ENCODE measurements around the gene PPFIA4. TPM values are rescaled to one million over a fixed set of nuclear protein-coding genes. Genes with fewer than 3 reads are reported as not detected.

PPFIA4 gene
- total RNA-seq, 1 experiment from 2014 or later: 10.8 TPM

GRCh38 chr1:203113308-203113707 lies 87.0 kb downstream of the PPFIA4 start:
- Histone ChIP-seq H3K79me2 (ENCODE audit: insufficient read depth, low read length) (no peaks in the 10 kb centered on the region), H3K4me2 (ENCODE audit: low read length) (no peak overlapping the region), H3K9ac (ENCODE audit: low read length) (no peak overlapping the region), H3K27ac (ENCODE audit: low read depth, low read length) (no peak overlapping the region), H2AFZ (ENCODE audit: low read depth, low read length, poor library complexity, severe bottlenecking) (no peak overlapping the region), H3K9me2 (ENCODE audit: insufficient read depth) (no peaks in the 10 kb centered on the region), H3K4me3 (replicated peaks in 1 of 2; ENCODE audit: low read depth in 1 of 2, low read length in 2 of 2) (no peak overlapping the region), H4K20me1 (ENCODE audit: insufficient read depth) (no peaks in the 10 kb centered on the region), H3K9me3 (ENCODE audit: control insufficient read depth in 1 of 2, insufficient read depth in 1 of 2, low read depth in 1 of 2, low read length in 2 of 2) (no peaks in the 10 kb centered on the region), H3K36me3 (ENCODE audit: control insufficient read depth in 1 of 2, insufficient read depth in 2 of 2, low read length in 2 of 2) (no peaks in the 10 kb centered on the region), H3K4me1 (ENCODE audit: control insufficient read depth in 1 of 2, insufficient read depth in 2 of 2, low read length in 2 of 2) (peaks cover 0 to 10% of the 10 kb centered on the region in 2 experiments; a peak in 1 of 4 replicates), H3K27me3 (ENCODE audit: insufficient read depth, low read length) (peaks cover 64% of the 10 kb centered on the region)
- ChIA-PET CTCF (interaction anchor here (1.6 to 1.9 kb wide), 2 partner anchors 103 to 154 kb away, joined by 3 to 5 read pairs; no protein-coding TSS in a partner anchor), RAD21 (ENCODE audit: low non-redundant PET in 1 of 2, low total read pairs in 2 of 2, uncharacterized antibody in 2 of 2, unreplicated experiment in 2 of 2) (no interaction called here), POLR2A (no interaction called here)
- TF ChIP-seq JUND (IDR thresholded peaks at IDR 0.05) (no peak), CBX3 (IDR thresholded peaks at IDR 0.05; ENCODE audit: low read depth) (no peak), REST (IDR thresholded peaks at IDR 0.05; ENCODE audit: low read depth) (no peak), YY1 (IDR thresholded peaks at IDR 0.05; ENCODE audit: extremely low read depth, insufficient replicate concordance, low read depth, low read length) (no peak), SRF (IDR thresholded peaks at IDR 0.05; ENCODE audit: low read depth) (no peak), EGR1 (IDR thresholded peaks at IDR 0.05; ENCODE audit: low read depth) (no peak), CTCF (IDR thresholded peaks at IDR 0.05 in 2 of 3, conservative IDR thresholded peaks at IDR 0.05 in 1 of 3; ENCODE audit: borderline replicate concordance in 1 of 3, insufficient read depth in 1 of 3, low read depth in 2 of 3, low read length in 2 of 3) (no peak)
- no TSS peak for BruUV-seq (replicated peaks)
- intact Hi-C loops (cut with micrococcal nuclease): no loop called here
- ATAC-seq (no peak), DNase-seq (ENCODE audit: low read depth, low spot score) (no peak)

All from HCT116 (cell line).